ENCODE measurements around the gene IFT122.

The IFT122 gene

GRCh38 chr3:129558081-129558771 is 118.2 kb downstream of the IFT122 start:
- no peak for DNase-seq (ENCODE audit: low read depth)

GRCh38 chr3:129558772-129559564 is 118.9 kb downstream of the IFT122 start:
- DNase-seq (ENCODE audit: low read depth), result no peak

- DNase-seq (ENCODE audit: low read depth), result no peak
Observed at GRCh38 chr3:129559565-129560079, 119.6 kb downstream of the IFT122 start.

- no peak for DNase-seq (ENCODE audit: low read depth)
Observed at GRCh38 chr3:129560269-129560787, 120.3 kb downstream of the IFT122 start.

DNA sequence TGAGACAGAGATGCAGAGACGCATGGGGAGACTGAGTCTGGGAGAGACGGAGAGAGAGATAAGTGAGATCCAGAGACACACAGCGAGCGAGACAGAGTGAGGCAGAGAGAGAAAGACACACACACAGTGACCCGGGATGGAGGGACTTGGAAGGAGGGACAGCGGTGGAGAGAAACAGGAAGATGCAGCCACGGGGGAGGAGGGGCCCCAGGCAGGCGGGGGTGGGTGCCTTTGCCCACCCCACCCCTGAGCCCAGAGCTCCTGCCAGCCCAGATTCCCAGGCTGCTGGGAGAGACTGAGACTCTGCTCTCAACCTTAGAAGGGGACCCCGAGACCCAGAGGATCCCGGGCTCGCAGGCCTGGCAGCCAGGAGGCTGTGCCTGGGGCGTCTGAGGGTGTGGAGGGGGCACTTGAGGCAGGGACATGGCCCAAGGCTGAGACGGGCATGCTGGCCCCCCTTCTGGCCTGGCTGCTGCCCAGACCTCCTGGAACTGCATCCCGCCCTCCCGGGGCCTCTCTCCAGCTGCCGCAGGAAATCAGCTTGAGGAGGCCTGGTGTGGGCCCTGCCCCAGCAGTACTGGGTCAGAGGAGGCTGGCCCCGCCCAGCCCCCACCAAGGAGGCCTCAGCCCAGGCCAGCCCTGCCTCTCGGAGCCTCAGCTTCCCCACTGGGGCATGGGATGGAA is 121.0 kb downstream of the IFT122 start:
- no peak for DNase-seq (ENCODE audit: low read depth)

- no peak for DNase-seq (ENCODE audit: low read depth)
Observed at GRCh38 chr3:129561619-129562248, 121.7 kb downstream of the IFT122 start.

- no peak for DNase-seq (ENCODE audit: low read depth)
Observed at GRCh38 chr3:129562803-129563202, 122.8 kb downstream of the IFT122 start.

GRCh38 chr3:129563332-129563731 is 123.3 kb downstream of the IFT122 start:
- DNase-seq (ENCODE audit: low read depth), result no peak

DNA sequence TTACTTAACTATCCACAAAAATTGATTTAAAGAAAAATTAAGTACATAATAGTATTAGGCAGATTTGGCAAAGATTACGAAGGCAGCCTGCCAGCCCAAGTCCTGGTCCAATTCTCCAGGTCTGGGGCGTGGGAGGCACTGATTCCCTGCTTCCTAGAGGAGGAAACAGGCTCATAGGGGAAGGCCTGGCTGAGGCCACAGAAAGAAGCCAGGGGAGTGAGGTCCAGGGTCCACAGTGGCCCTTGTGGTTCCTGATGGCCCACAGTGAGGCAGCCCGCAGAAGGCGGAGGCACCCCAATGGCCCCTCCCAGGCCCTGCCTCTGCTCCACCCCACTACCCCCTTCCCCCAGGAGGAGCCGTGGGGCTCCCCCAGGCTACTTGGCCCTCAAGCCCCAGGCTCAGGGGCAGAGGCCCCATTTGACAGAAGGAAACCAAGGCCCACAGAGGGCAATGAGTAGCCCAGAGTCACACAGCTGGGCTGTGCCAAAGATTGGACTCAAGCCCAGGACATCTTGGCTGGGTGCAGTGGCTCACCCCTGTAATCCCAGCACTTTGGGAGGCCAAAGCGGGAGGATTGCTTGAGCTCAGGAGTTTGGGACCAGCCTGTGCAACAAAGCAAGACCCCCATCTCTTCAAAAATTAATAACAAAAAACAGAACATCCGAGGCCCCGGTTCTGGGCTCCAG is 124.0 kb downstream of the IFT122 start:
- no peak for DNase-seq (ENCODE audit: low read depth)

DNA sequence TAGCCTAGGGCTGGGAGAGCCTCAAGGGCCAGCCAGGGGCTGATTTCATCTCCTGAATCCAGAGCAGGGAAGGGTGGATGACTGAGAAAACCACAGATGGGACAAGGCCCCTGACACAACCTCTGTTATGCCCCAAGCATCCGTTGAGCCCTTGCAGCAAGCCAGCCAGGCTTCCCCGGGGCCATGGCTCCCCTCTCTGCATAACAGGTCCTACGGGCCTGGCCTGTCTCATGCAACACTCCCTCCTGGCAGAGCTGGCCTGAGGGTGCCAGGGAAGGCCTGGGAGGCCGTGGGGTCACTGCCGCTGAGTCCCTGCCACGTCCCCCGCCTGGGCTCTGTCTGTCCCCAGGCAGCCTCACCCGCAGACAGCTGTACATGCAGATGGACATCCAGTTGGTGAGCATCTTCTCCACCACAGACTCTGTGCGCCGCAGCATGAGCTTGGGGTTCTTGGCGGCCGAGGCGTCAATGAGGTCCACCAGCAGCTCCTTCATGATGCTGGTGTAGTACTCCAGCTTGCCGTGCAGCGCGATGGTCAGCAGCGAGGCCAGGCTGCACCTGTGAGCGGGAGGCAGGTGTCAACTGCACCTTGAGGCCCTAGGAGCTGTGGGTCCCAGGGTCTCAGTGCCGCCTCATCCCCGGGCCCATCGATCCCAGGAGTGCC is 125.1 kb downstream of the IFT122 start:
- DNase-seq (ENCODE audit: low read depth), result no peak

- DNase-seq (ENCODE audit: low read depth), result no peak
Observed at GRCh38 chr3:129565902-129566301, 125.9 kb downstream of the IFT122 start.

DNA sequence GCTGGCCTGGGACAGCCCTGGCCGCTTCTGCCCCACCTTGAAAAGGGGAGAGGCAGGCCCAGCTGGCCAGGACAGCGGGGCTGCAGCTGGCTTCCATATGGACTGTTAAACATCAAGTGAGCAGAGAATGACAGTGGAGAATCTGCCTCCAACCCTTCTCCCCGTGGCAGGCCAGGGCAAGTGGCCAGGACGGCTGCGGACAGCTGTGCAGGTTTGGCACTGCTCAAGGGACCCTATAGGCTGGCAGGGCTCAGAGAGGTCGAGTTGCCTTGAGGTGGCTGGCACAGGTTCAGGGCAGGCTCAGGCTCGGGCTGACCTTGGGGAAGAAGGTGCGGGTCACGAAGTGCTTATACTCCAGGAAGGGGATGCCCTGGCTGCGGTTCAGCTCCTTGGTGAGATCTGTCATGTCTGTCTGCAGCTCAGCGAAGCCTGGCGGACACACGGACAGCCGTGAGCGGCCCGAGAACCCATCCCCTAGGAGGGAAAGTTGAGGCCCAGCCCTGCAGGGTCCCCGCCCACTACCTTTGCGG is 127.2 kb downstream of the IFT122 start:
- DNase-seq (ENCODE audit: low read depth), result no peak

GRCh38 chr3:129567939-129568338 is 127.9 kb downstream of the IFT122 start:
- DNase-seq (ENCODE audit: low read depth), result no peak

- DNase-seq (ENCODE audit: low read depth), result no peak
Observed at GRCh38 chr3:129569856-129570255, 129.8 kb downstream of the IFT122 start.

Data from activated T-helper 1 cell treated with Interleukin-2 at 50 U/mL for 16 hours (primary cell).